GM19238 (cell line): ENCODE measurements around the gene ITPKB.
A peak's percentile ranks its signal among the peaks of the same experiment; 100 is the strongest.
"Not testable (repeated sequence)": the region's sequence is repeated elsewhere in the genome, so short reads cannot be mapped to it uniquely, and the experiment has no call there.

ENCODE experiments used
- DNase-seq: peaks from one replicate; pipeline ENCODE4 v3.0.0; 2011; ENCODE audit warnings: low spot score; ENCODE audit not compliant: insufficient read length

ITPKB gene

DNA sequence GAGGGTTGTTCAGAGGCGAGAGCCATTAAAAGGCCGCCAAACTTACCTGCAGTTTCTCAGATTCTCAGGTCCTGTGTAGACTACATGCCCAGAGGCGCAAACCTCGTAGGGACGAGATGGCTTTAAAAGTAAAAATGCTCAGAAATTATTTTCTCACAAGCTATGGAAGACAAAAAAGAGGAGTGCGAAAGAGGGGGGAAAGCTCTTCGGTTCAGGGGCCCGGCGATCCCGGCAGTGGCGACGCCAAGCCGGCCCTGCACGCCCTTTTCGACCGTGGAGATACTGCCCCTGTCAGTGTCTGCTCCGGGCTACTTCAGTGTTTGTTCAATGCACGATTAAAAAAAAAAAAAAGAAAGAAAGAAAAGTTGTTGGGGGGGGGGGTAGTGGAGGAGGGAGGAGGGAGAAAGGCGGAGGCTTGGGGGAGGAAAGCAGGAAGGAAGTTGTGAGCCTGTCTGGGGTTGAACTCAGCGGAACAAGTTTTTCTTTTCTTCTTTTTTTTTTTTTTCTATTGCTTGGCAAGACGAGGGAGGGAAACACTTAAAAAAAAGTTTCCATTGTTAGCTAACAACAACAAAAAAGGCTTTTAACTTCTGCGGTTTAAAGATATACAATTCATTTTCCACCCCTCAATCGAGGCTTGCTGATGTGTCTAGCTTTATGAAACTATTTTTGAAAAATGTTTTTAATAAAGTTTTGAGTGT is at the start of gene ITPKB:
TSS of gene ITPKB (minus strand) at position 288 of the 701 bp plus-strand sequence. CDS start 1,824 bp downstream, outside the sequence.
- DNase-seq: no peak

DNA sequence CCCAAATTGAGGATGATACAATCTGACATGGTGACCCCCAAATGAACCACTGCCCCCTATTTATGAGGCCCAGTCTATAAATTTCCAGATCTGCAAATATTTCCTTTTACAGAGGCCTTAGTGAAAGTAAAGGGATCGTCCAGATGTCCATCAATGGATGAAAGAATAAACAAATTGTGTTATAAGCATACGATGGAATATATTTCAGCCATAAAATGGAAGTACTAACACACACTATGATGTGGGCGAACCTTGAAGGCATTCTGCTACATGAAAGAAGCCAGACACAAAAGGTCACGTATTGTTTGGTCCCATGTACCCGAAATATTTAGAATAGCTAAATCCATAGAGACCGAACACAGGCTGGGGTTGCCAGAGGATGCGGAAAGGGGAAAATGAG is 48.6 kb upstream of the ITPKB start:
- DNase-seq: no peak

GRCh38 chr1:226787071-226787470 is 48.0 kb upstream of the ITPKB start:
- DNase-seq: no peak

GRCh38 chr1:226786550-226786949 is 47.5 kb upstream of the ITPKB start:
- DNase-seq: peak; percentile 26

- no peak for DNase-seq
Observed at GRCh38 chr1:226785805-226786204, 46.7 kb upstream of the ITPKB start.

GRCh38 chr1:226784081-226785049 is 45.3 kb upstream of the ITPKB start:
- DNase-seq: no peak

DNA sequence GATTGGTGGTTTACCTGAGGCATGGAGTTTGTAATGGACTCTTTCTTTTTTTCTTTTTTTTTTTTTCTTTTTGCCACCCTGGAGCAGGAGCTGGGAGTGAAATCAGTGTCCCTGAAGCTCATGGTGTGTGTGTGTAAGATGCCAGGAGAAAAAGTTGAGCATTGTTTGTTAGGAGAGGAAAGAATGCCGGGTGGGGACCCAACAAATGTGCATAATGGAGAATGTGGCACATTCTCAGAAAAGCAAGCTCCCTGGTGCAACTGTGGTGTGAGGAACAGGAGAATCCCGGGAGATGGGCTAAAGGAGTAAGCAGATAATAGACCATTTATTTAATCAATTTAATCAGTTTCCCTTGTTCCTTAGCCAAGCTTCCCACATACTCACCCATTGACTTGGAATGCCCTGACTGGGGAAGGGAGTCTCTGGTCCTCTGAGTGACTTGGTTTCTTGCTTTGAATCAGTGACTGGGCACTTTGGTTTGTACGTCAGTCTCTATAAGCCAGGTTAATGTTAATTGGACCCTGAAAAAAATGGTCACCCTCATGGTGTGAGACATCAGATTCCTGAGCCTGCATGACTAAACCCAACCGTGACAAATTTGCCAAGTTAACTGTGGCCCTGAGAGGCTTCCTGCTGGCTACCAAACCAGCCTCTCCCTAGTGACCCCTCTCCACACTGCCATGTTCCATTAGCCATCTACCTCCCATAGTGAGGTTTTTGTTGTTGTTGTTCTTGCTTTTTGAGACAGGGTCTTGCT is 43.9 kb upstream of the ITPKB start:
- DNase-seq: no peak

GRCh38 chr1:226781937-226782609 is 43.0 kb upstream of the ITPKB start:
- no peak for DNase-seq

DNA sequence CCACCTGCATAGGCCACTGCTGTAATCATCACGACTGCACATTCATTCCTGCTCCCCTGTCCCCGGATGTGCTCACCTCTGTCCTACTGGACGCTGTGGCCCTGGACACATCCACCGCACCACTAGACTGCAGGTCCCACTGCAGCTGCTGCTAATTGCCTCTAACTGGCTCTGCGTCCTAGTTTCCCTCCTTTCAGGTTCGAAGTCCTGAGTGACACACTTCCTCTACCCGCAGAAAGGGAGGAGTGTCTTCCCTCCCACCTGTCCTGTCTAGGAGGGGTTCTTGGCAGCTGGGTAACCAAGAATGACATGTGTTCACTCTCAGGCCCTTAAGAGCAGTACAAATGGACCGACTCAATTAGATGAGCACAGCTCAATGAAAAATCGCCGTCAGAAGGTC is 40.5 kb upstream of the ITPKB start:
- DNase-seq: no peak

GRCh38 chr1:226778657-226779058 is 39.6 kb upstream of the ITPKB start:
- no peak for DNase-seq

GRCh38 chr1:226776975-226777374 is 37.9 kb upstream of the ITPKB start:
- no peak for DNase-seq

DNA sequence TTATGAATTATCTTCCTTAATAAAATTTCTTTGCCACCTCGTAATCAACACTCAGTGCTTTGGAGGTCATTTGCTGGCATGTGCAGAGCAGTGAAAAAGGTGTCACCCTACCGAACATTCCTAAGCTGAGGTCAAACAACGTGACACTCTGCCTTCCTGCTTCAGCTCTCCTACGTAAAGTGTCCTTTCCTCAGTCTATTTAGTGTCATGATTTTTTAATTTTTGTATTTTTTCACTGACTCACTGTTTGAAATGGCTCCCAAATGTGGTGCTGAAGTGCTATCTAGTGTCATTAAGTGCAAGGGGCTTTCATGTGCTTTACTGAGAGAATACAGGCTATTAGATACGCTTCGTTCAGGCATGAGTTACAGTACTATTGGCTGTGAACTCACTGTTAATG is 37.0 kb upstream of the ITPKB start:
- no peak for DNase-seq

GRCh38 chr1:226772446-226773139 is 33.5 kb upstream of the ITPKB start:
- no peak for DNase-seq

DNA sequence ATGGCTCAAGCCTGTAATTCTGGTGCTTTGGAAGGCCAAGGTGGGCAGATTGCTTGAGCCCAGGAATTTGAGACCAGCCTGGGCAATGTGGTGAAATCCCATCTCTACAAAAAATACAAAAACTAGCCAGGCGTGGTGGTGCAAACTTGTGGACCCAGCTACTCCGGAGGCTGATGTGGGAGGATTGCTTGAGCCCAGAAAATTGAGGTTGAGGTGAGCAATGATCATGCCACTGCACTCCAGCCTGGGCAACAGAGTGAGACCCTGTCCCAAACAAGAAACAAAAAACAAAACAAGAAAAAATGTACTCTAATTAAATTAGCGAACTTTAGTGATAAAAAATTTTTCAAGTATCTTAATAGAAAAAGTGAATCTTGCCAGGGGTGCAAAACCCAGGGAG is 28.1 kb upstream of the ITPKB start:
- not testable (repeated sequence) for DNase-seq

DNA sequence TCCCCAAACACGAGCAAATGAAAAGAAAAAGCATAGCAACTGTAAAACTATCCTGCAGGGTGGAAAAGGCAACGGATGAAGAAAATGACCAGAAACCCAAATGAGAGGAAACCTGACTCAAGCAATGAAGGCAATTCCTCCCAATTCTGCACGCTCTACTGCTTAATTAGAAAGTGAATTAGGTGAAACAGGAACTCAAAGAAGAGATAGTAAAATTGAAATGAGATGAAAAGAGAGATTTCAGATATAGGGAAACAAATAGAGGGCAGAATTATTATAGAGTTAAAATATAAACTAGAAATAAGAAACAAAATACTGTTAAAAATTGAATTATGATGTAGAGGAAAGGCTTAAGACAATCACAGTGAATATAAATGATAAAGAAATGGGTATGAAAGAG is 27.5 kb upstream of the ITPKB start:
- DNase-seq: no peak

GRCh38 chr1:226764533-226764932 is 25.5 kb upstream of the ITPKB start:
- peak; percentile 23 for DNase-seq

- peak; percentile 15 for DNase-seq
Observed at GRCh38 chr1:226763905-226764264, 24.8 kb upstream of the ITPKB start.

- no peak for DNase-seq
Observed at GRCh38 chr1:226762988-226763904, 24.2 kb upstream of the ITPKB start.

DNA sequence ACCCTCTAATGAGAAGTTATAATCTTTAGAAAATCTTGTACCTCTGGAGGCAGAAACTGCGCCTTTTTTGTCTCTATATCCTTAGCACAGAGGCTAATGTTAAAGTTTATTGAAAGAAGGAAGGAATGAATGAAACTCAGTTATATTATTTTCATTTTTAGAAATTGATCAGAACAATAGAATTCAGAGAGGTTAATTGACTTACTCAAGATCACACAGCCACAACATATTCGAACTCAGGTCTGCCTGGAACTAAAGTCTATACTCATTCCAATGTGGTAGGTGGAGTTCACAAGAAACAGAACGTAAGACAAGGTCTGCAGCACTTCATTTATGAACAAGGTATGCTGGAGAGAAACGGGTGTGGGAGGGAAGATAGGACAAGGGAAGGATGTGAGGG is 23.0 kb upstream of the ITPKB start:
- DNase-seq: no peak

- DNase-seq: no peak
Observed at GRCh38 chr1:226761322-226761721, 22.2 kb upstream of the ITPKB start.
